OCI-LY7 (cell line): ENCODE measurements around the gene ZDHHC14. TPM values are rescaled to one million over a fixed set of nuclear protein-coding genes. Genes with fewer than 3 reads are reported as not detected.

Source experiments
- BruUV-seq: library from RNA; stranded (reverse); fragments of 400-500 nt; replicated peaks from 2 replicates; lab custom pipeline; 2021; lab: Mats Ljungman, UMichigan
- CTCF ChIA-PET: fragments of 300-600 bp; sonication (Branson Sonifier 250); formaldehyde crosslinking; loops from one replicate; lab custom pipeline; 2022; ENCODE audit warnings: antibody characterized with exemption; ENCODE audit not compliant: unreplicated experiment; lab: Charles Lee
- POLR2A ChIA-PET: fragments of 300-600 bp; sonication (Branson Sonifier 250); formaldehyde crosslinking; loops from one replicate; lab custom pipeline; 2022; ENCODE audit warnings: antibody characterized with exemption; lab: Charles Lee
- DNase-seq: peaks from one replicate; pipeline ENCODE4 v3.0.0-alpha.2; 2015; ENCODE audit warnings: low spot score
- H2AFZ ChIP-seq: fragments of 200-600 bp; sonication (generic), shearing (Covaris generic); 2 replicates; pipeline ENCODE4 v1.6.1; 2014; ENCODE audit warnings: mild to moderate bottlenecking, antibody characterized with exemption, low read length, moderate library complexity
- H3K27ac ChIP-seq: fragments of 200-600 bp; sonication (generic); 2 replicates; pipeline ENCODE4 v1.5.1; 2014; ENCODE audit warnings: mixed run types, low read depth, mild to moderate bottlenecking, moderate library complexity, low read length, inconsistent platforms; ENCODE audit not compliant: poor library complexity, severe bottlenecking
- H3K36me3 ChIP-seq: fragments of 200-600 bp; sonication (generic); 2 replicates; pipeline ENCODE4 v1.6.1; 2014; ENCODE audit warnings: mild to moderate bottlenecking, antibody characterized with exemption, low read length, moderate library complexity, mixed read lengths; ENCODE audit not compliant: insufficient read depth
- H3K4me1 ChIP-seq: fragments of 200-600 bp; sonication (generic); 2 replicates; pipeline ENCODE4 v1.5.1; 2014; ENCODE audit warnings: mild to moderate bottlenecking, low read length; ENCODE audit not compliant: insufficient read depth, poor library complexity, severe bottlenecking
- H3K4me2 ChIP-seq: fragments of 200-600 bp; sonication (generic); 2 replicates; pipeline ENCODE4 v1.6.1; 2014; ENCODE audit warnings: mild to moderate bottlenecking, low read length
- H3K4me3 ChIP-seq: fragments of 200-600 bp; sonication (generic); 2 replicates; pipeline ENCODE4 v1.5.1; 2014; ENCODE audit warnings: mild to moderate bottlenecking, low read depth, low read length; ENCODE audit not compliant: poor library complexity, severe bottlenecking
- H3K79me2 ChIP-seq: fragments of 200-600 bp; sonication (generic); 2 replicates; pipeline ENCODE4 v1.6.1; 2016; ENCODE audit warnings: low read depth, mild to moderate bottlenecking, low read length, moderate library complexity, mixed read lengths; ENCODE audit not compliant: insufficient read depth
- H3K9me2 ChIP-seq: fragments of 200-600 bp; sonication (generic); 2 replicates; pipeline ENCODE4 v1.6.1; 2016; ENCODE audit warnings: mild to moderate bottlenecking, low read length, mixed read lengths; ENCODE audit not compliant: insufficient read depth
- H3K9me3 ChIP-seq: fragments of 200-600 bp; sonication (generic); 2 replicates; pipeline ENCODE4 v1.6.1; 2014; ENCODE audit warnings: mild to moderate bottlenecking, mixed run types, low read length, mixed read lengths
- H4K20me1 ChIP-seq: fragments of 200-600 bp; sonication (generic); 2 replicates; pipeline ENCODE4 v1.6.1; 2014; ENCODE audit warnings: mild to moderate bottlenecking, antibody characterized with exemption, low read length, moderate library complexity, mixed read lengths; ENCODE audit not compliant: insufficient read depth
- CTCF ChIP-seq: fragments of 200-600 bp; sonication (generic); conservative IDR thresholded peaks from 2 replicates; pipeline ENCODE4 v1.5.1; 2014; ENCODE audit warnings: mild to moderate bottlenecking, antibody characterized with exemption, low read length, moderate library complexity, mixed read lengths
- EZH2phosphoT487 ChIP-seq: fragments of 200-600 bp; sonication (generic); IDR thresholded peaks from 2 replicates; pipeline ENCODE4 v1.6.1; 2018; ENCODE audit warnings: low read depth, borderline replicate concordance, mild to moderate bottlenecking, mixed run types, antibody characterized with exemption, low read length, moderate library complexity, mixed read lengths
- intact Hi-C: fragments of 100-400 bp; cut with micrococcal nuclease; formaldehyde crosslinking; loops from one replicate; pipeline ENCODE4 v1.10.0; 2022; ENCODE audit not compliant: unreplicated experiment
- total RNA-seq, 2 experiments: library from RNA; depleted of rRNA in 1 of 2; stranded (reverse); fragments of >200 nt in 1 of 2; shearing (Covaris generic) in 1 of 2; gene quantifications; 2 replicates each; pipeline ENCODE4 v1.2.3, GENCODE V29; 2014 to 2022

Gene ZDHHC14
- total RNA-seq, 2 experiments from 2014 or later: 0.69 to 3.0 TPM

GRCh38 chr6:157708933-157709332 is 327.9 kb downstream of the ZDHHC14 start:
- Histone ChIP-seq H3K4me1 (no peaks in the 10 kb centered on the region), H3K9me2 (no peaks in the 10 kb centered on the region), H4K20me1 (no peaks in the 10 kb centered on the region), H3K36me3 (no peaks in the 10 kb centered on the region), H2AFZ (no peak overlapping the region), H3K79me2 (no peaks in the 10 kb centered on the region), H3K27ac (no peak overlapping the region), H3K4me2 (no peak overlapping the region), H3K9me3 (no peaks in the 10 kb centered on the region), H3K4me3 (no peak overlapping the region)
- DNase-seq: no peak
- BruUV-seq: no TSS peak
- intact Hi-C loops: no loop called here
- TF ChIP-seq EZH2phosphoT487 (no peak), CTCF (no peak)
- POLR2A ChIA-PET: interaction anchor here (0.5 to 0.6 kb wide), 2 partner anchors 226 to 394 kb away, joined by 7 read pairs; no protein-coding TSS in a partner anchor
- CTCF ChIA-PET: no interaction called here

- no peak for DNase-seq
- Histone ChIP-seq H3K9me2 (no peaks in the 10 kb centered on the region), H3K36me3 (no peaks in the 10 kb centered on the region), H3K9me3 (no peaks in the 10 kb centered on the region), H2AFZ (no peak overlapping the region), H3K4me2 (no peak overlapping the region), H3K79me2 (no peaks in the 10 kb centered on the region), H3K27ac (no peak overlapping the region), H3K4me3 (no peak overlapping the region), H4K20me1 (no peaks in the 10 kb centered on the region), H3K4me1 (no peaks in the 10 kb centered on the region)
- no peak for TF ChIP-seq EZH2phosphoT487
- no peak for TF ChIP-seq CTCF
- no TSS peak for BruUV-seq
- intact Hi-C loops: no loop called here
- POLR2A ChIA-PET: interaction anchor here (0.6 kb wide), 1 partner anchor 395 kb away, joined by 7 read pairs; no protein-coding TSS in a partner anchor
- CTCF ChIA-PET: no interaction called here
These were observed 328.6 kb downstream of the ZDHHC14 start for GRCh38 chr6:157709555-157709954.

- Histone ChIP-seq H3K27ac (no peak overlapping the region), H3K9me3 (no peaks in the 10 kb centered on the region), H3K36me3 (no peaks in the 10 kb centered on the region), H4K20me1 (no peaks in the 10 kb centered on the region), H3K79me2 (no peaks in the 10 kb centered on the region), H3K9me2 (no peaks in the 10 kb centered on the region), H3K4me3 (no peak overlapping the region), H3K4me1 (no peaks in the 10 kb centered on the region), H3K4me2 (no peak overlapping the region), H2AFZ (no peak overlapping the region)
- intact Hi-C loops: no loop called here
- no peak for TF ChIP-seq CTCF
- no peak for TF ChIP-seq EZH2phosphoT487
- ChIA-PET CTCF (no interaction called here), POLR2A (no interaction called here)
- no peak for DNase-seq
- BruUV-seq: no TSS peak
These were observed 329.6 kb downstream of the ZDHHC14 start for GRCh38 chr6:157710604-157711003.
